Thymus (tissue), 2 donors: ENCODE data around the gene ATG3. TPM values are rescaled to one million over a fixed set of nuclear protein-coding genes. Genes with fewer than 3 reads are reported as not detected.

Experiments used
- polyA plus RNA-seq: library from polyadenylated mRNA; stranded (reverse); fragments of 200-250 nt; gene quantifications from one replicate; pipeline ENCODE4 v1.2.3, GENCODE V29; 2013
- total RNA-seq: library from RNA; stranded (reverse); fragments of 120-200 nt; gene quantifications from one replicate; pipeline ENCODE4 v1.2.4, GENCODE V29; 2013
- donor health status: healthy.

The ATG3 gene
- total and polyA plus RNA-seq, 2 donors: 56.4 to 73.1 TPM

Other genes with a start within 250 kb of the ATG3 start
- 20.0 TPM for gene CD200, start 228.8 kb downstream of the ATG3 start, total RNA-seq
- gene CD200, start 228.8 kb downstream of the ATG3 start, polyA plus RNA-seq: 23.5 TPM
- gene BTLA, start 62.5 kb downstream of the ATG3 start, total RNA-seq: 19.4 TPM
- 13.2 TPM for gene BTLA, start 62.5 kb downstream of the ATG3 start, polyA plus RNA-seq
- 25.9 TPM for gene SLC35A5, start 83 bp upstream of the ATG3 start, total RNA-seq
- 21.7 TPM for gene SLC35A5, start 83 bp upstream of the ATG3 start, polyA plus RNA-seq
- 13.6 TPM for gene CCDC80, start 79.2 kb upstream of the ATG3 start, total RNA-seq
- 10.6 TPM for gene CCDC80, start 79.2 kb upstream of the ATG3 start, polyA plus RNA-seq